ENCODE measurements around the gene PDE9A. TPM values are rescaled to one million over a fixed set of nuclear protein-coding genes. Genes with fewer than 3 reads are reported as not detected.

PDE9A gene
- total RNA-seq, 1 experiment from 2014 or later, result 31.9 TPM

- Histone ChIP-seq H4K20me1 (ENCODE audit: control insufficient read depth, insufficient read depth, insufficient read length) (no peaks in the 10 kb centered on the region), H4K8ac (replicated peaks; ENCODE audit: insufficient read length, low read depth, low read length) (no peak overlapping the region), H3K23ac (ENCODE audit: insufficient read length, low read depth, low read length) (no peak overlapping the region), H3K4ac (ENCODE audit: low read depth, low read length) (no peak overlapping the region), H3K27me3 (ENCODE audit: insufficient read depth, low read length) (no peaks in the 10 kb centered on the region), H4K91ac (ENCODE audit: insufficient read length, low read depth, low read length) (no peak overlapping the region), H2BK12ac (ENCODE audit: insufficient read length, low read depth, low read length) (no peak overlapping the region), H2AFZ (ENCODE audit: low read length) (no peak overlapping the region), H3K18ac (ENCODE audit: insufficient read length, low read depth, low read length) (no peak overlapping the region), H4K5ac (ENCODE audit: insufficient read length, low read depth, low read length) (no peak overlapping the region), H3K23me2 (ENCODE audit: insufficient read length, low read depth, low read length, poor library complexity, severe bottlenecking) (peaks cover 11% of the 10 kb centered on the region), H2BK20ac (ENCODE audit: low read depth, low read length, poor library complexity, severe bottlenecking) (no peak overlapping the region), H3K79me1 (ENCODE audit: insufficient read depth, low read depth, low read length, poor library complexity, severe bottlenecking) (no peaks in the 10 kb centered on the region), H3K56ac (ENCODE audit: insufficient read length, low read depth, low read length) (no peak overlapping the region), H3K9ac (ENCODE audit: extremely low read depth, insufficient read length, low read length) (no peak overlapping the region), H3K27ac (ENCODE audit: insufficient read length, low read depth, low read length) (no peak overlapping the region), H3K4me1 (ENCODE audit: insufficient read depth, low read length) (peaks cover 2% of the 10 kb centered on the region; the same call in 1 of the 2 replicates), H3K4me2 (ENCODE audit: insufficient read depth, insufficient read length, low read length) (no peak overlapping the region), H2BK120ac (ENCODE audit: low read depth, low read length, poor library complexity, severe bottlenecking) (no peak overlapping the region), H3K79me2 (ENCODE audit: insufficient read depth, low read length) (peaks cover 1% of the 10 kb centered on the region; the same call in 1 of the 2 replicates), H3K14ac (ENCODE audit: insufficient read depth, low read length) (no peak overlapping the region), H2BK15ac (ENCODE audit: low read depth, low read length) (no peak overlapping the region), H2AK5ac (ENCODE audit: insufficient read length, low read length) (no peak overlapping the region), H3K9me3 (ENCODE audit: control insufficient read depth, low read depth, low read length) (no peaks in the 10 kb centered on the region), H2BK5ac (ENCODE audit: insufficient read length, low read length) (no peak overlapping the region), H3T11ph (ENCODE audit: low read length) (no peak overlapping the region)
- TF ChIP-seq CTCF (conservative IDR thresholded peaks at IDR 0.05), result no peak
- no peak overlapping the region for H3K4me3 Mint-ChIP-seq
- peaks cover 28% of the 10 kb centered on the region for H3K27me3 Mint-ChIP-seq (ENCODE audit: low read depth)
- no peaks in the 10 kb centered on the region; a peak in 3 of 5 replicates for H3K9me3 Mint-ChIP-seq
- peaks cover 18 to 20% of the 10 kb centered on the region in 2 experiments for H3K4me1 Mint-ChIP-seq
- no peaks in the 10 kb centered on the region; a peak in 1 of 7 replicates for H3K36me3 Mint-ChIP-seq (ENCODE audit: insufficient read depth in 1 of 3, low read depth in 3 of 3)
- no CpG with 5 or more reads among the region's 11 CpGs for WGBS (ENCODE audit: extremely low coverage, insufficient read length, low lambda C conversion rate)
- no peak overlapping the region for H3K27ac Mint-ChIP-seq
- DNase-seq, result no peak
These were observed 3.4 kb upstream of the PDE9A start for GRCh38 chr21:42650033-42650370.
